GM19328 (cell line): ENCODE measurements around the gene SLC44A3.

Experiments used
- ATAC-seq: cut with Tn5 transposase; IDR thresholded peaks from one replicate; pipeline ENCODE4 v1.9.1; 2021; ENCODE audit warnings: mild to moderate bottlenecking, moderate library complexity; ENCODE audit not compliant: unreplicated experiment

SLC44A3 gene

DNA sequence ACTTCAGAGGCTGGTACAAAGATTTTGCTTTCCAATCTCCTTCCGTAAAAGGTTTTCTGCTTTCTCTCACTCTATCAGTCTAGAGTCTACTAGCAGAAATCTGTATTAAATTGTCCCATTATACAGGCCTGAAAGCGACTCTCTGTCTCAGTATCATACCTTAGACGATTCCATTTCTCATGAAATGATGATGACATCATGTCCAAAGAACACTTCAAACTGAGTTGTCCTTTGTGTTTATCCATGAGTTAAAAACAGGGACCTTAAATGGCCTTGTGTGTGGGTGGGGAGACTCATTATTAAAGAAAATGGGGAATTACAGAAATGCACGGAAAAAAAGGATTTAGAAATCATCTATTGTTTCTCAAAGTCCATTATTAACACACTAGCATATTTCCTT lies 21.0 kb upstream of the SLC44A3 start:
- no peak for ATAC-seq

DNA sequence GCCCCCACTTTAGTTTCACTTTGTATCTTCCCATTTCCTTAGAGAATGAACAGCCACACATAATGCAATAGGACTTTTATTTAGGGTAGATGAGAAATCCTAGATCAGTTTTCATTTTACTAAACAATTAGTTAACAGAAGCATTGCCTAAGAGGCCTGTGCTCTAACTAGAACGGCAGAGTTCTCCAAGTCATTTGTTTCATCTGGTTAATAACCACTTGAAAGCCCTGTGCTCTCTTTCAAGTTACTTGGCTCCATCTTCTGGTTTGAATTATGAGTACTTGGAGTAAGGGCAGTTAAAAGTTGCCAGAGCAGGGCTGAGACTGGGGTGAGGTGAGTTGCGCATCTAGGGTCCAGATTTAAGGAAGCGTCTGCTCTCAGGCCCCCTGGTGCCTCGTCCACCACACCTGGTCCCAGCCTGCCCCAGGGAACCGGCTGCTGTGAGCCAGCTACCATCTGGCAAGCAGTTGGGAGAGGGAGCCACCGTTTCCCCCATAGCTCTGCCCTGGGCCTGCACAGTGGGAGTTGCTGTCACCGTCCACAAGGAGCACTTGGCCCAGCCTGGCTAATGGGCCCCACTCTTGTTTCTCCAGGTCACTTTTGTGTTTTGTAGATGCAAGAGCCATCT lies 18.1 kb upstream of the SLC44A3 start:
- ATAC-seq, result peak; percentile 63

DNA sequence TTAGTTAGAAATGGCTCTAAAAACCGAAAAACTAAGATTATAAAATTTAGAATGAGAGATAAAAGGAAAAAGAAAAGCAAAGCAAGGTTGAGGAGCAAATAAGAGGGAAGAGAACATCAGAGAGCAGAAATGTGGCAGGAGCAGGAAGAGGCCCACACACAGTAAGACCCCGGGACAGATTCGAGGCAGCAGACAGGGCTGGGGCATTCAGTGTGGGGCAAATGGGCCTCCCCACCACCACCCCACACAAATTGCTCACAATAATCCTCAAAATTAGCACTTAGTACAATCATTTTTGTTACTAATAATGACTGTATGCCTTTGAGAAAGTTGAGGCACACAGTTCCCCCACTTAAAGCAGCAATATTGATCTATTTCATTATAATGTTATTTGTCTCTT lies 17.1 kb upstream of the SLC44A3 start:
- ATAC-seq, result no peak

DNA sequence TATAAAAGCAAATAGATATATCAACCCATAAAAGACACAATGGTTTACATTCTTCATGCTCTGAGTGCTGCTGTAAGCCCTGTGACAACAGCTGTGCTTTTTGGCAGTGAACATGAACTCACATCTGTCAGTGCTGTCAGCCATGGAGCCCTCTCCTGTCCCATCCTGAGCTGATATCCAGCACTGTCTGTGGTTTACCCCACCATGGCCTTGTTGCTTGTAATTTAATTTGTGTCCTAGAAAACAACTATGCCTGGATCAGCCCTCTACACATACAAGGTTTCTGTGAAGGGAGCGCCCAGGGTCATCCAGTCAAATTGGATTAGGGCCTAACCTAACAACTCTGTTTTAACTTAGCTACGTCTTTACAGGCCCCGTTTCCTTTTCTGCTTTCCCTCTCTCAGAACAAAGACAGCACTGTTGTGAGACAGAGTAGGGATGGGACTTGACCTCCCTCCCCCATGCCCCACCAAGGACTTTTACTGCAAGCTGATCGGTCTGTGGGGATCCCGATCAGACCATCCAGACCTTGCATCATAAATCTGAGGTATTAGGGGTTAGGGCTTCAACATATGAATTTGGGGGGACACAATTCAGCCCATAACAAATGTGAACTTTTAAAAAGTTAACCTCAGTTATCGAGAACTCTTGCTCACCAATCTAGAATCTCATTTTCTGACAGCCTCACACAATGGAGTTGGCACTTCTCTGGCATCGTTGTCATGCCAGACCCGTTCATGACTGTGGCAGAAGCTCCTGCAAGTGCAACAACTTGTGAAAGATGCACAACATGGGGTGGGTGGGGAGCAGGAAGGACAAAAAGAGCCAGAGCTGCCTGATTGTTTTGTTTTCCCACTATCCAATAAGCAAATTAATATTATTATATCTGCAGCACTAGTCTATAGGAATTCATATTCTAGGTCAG lies 16.4 kb upstream of the SLC44A3 start:
- ATAC-seq, result no peak

DNA sequence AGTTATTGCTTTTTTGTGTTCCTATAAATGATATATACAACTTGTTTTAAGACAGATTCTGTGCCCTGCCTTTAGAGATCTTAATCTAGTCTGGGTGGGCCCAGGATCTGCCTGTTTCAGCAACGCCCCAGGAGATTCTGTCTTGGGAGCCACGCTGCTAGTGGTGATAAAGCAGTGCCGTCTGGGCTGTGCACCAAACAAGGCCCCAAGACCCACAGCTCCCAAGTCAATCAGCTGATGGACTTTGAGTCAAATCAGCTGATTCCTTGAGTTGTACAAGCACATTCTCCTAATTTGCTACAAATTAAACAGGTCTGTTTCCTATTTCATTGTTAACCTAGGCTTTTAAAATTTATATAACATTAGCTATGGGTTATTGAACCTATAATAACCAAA lies 15.7 kb upstream of the SLC44A3 start:
- no peak for ATAC-seq

DNA sequence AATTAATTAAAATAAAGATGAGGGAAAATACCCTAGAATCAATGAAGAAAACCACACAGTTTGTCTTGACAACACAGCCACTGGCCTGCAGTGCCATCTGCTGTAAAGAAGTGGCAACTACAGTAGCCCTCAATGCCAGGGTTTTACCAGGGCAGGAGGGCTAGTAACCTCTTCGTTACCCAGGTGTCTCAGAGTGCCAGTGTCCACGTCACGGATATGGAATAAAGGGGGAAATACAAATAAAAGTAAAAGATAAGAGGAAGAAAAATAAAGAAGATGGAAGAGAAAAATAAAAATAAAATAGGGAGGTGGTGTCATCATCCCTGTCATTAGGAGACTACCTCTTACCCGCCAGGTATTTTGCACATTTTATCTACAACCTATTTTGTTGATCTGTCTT lies 14.2 kb upstream of the SLC44A3 start:
- ATAC-seq, result no peak

DNA sequence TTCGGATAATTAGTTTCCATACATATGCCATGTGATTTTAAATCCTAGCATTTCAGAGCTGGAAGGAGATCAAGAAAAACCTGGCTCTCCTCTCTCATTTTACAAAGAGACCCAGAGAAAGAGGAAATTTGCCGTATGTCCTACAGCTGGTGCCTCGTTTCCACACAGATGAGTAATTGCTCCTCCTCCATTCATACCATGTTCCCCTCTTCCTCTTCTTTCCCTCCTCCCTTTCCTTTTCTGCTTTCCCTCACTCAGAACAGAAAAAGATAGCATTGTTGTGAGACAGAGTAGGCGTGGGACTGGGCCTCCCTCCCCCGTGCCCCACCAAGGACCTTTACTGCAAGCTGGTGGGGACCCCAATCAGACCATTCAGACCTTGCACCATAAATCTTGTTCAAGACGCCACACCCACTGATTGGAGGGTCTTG lies 13.7 kb upstream of the SLC44A3 start:
- ATAC-seq, result no peak

DNA sequence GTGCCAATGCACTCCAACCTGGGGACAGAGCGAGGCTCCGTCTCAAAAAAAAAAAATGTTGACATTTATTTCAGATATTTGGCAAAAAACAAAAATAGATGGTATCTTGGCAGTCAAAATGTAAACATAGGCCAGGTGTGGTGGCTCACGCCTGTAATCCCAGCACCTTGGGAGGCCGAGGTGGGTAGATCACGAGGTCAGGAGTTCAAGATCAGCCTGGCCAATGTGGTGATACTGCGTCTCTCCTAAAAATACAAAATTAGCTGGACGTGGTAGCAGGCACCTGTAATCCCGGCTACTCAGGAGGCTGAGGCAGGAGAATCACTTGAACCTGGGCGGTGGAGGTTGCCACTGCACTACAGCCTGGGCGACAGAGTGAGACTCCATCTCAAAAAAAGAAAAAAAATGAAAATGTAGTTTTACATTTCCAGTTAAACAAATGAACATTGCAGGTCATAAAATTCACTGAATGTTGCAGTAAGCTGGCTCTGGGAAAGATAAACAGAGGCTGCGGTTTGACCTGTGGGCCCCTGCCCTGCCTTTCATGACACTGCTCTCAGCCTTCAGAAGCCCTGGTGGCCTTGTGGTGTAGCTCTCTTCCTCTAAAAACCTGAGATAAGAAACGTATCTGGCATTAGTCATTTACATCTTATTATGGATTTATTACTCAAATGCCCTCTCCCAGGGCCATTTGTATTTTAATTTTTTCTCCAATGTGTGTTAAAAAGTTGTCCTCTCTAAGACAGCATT lies 12.2 kb upstream of the SLC44A3 start:
- ATAC-seq, result no peak

DNA sequence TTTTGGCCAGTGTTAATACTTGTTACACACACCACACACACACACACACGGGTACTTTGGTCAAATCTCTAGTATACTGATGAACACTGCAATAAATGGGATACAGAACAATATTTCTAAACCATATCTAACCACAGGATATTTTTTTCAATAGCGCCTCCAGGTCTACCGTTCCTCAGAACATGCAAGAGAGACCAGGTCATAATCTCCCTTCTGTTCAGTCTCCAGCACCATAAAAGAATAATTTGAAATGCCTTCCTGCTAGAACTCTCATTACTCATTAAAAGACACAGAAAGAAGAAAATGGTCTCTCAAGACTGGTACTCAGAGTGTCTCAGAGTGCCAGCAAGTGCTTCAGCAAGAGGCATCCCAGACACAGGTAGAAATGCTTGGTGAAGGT lies 11.5 kb upstream of the SLC44A3 start:
- no peak for ATAC-seq

DNA sequence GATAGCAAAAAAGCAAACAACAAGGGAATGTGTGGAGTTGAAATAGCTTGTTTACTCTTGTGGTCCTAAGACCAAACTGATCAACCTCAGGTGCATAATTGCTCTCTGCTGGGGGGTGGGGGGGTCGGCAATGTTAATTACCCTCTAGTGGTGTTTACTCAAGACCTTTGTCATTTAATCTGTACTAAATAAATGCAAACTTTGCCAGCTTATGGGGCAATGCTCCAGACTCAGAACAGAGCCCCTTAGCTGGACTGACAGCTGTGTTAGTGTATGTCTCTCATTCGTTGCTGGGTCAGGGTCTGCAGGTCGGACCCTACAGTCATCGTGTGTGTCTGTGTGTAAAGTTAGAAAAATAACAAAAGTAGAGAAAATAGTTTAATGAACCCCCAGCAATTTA lies 7.2 kb upstream of the SLC44A3 start:
- ATAC-seq, result no peak

DNA sequence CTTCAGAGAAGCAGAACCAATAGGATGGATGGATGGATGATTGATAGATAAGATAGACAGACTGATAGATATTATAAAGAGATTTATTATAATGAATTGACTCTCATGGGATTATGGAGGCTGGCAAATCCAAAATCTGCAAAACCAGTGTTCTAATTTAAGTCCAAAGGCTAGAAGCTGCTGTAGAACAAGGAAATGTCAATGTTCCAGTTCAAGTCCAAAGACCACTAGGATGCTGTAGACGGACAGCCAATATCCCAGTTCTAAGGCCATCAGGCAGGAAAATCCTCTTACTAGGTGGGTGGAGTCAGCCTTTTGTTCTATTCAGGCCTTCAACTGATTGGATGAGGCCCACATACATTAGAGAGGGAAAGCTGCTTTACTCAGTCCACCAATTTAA lies 4.1 kb upstream of the SLC44A3 start:
- ATAC-seq, result no peak

DNA sequence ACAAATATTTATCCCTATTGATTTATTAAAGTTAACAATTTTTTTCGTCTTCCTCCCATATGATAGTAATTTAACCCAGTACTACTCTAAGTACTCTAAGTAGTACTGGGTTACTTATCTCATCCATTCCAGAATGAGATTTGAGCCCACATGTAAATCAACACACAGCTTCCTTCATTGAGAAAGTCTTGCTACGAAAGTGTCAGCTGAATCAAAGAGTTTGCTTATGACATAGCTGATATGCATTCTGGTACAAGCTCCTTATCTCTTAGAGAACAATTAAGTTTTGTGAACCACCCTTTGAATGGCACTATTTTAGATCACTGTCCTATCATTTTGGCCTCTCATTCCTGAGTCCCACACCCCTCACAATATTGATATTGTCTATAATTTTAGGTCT lies 2.4 kb upstream of the SLC44A3 start:
- ATAC-seq, result no peak

DNA sequence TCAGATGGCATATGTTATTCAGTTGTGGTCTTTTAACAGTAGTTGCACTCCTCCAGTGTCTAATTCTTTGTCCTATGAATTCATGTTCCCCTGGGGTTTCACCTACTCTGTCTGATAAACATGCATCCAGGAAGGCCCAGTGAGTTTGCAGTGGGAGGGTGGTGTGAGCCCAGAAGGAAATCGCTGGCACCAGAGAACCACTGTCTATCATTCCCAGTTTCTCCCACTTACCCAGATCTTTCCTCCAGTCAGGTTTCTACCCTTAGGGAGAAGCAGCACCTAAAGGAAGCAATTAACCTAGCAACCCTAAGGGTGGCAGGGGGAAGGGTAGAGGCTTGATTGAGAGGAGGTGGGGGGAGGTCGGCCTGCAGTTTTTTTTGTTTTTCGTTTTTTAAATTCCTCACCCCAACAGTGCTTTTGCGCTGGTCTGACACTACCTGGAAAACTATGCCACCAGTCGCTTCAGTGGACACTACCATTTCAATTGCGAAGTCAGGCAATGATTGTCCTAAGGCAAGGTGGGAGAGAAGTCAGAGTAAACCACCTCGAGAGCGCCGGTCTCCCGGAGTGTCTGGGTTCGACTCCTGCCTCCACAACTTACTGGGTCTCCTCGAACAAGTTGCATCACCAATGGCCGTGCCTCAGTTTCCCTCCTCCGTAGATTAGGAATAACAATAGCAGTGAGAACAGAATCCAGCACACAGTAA lies 766 bp upstream of the SLC44A3 start:
- no peak for ATAC-seq

DNA sequence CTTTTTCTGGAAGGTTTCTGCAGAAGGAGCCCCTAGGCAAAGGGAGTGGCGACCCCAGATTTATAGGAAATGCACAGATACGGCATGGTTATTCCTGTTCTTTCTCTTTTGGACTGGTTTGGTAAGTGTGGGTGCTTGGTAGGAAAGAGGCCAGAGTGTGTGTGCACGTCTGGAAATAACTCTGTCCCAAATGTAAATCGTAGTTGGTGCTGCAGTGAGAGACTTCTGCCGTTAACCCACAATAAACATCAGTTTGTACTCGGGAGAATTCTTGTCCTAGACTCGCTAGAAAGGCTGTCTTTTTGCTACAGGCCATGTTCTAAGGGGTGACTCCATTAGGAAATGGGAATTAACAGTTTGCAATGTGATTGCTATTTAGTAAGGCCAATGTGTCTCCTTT lies 779 bp downstream of the SLC44A3 start:
- ATAC-seq, result no peak

DNA sequence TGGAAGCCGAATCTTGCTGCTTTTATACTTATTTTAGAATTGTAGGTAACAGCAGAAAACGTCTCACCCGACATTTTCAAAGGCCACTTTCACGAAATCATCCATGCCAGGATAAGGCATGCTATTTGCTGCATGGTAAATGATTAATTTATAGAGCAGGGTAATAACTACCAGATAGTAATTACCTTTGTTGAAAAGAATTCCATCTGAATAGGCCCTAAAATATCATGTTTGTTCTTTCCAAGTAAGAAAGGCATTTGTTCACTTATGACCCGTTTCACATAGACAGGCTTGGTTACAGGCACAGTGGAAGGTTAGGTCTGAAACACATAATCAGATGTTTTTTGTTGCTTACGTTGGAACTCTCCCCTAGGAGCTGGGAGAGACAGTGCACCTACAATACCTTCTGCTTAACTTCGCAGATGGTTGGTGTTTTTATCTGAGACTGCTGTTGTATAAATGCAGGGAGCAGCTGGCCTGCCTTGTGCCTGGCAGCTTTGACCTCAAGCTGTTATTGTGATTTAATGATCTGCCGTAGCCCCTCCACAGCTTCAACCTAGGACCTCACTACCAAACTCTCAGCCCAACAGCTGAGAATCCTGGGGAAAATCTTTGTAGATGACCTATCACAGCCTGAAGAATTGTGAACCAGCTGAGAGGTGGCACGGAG lies 1.6 kb downstream of the SLC44A3 start:
- ATAC-seq, result no peak

DNA sequence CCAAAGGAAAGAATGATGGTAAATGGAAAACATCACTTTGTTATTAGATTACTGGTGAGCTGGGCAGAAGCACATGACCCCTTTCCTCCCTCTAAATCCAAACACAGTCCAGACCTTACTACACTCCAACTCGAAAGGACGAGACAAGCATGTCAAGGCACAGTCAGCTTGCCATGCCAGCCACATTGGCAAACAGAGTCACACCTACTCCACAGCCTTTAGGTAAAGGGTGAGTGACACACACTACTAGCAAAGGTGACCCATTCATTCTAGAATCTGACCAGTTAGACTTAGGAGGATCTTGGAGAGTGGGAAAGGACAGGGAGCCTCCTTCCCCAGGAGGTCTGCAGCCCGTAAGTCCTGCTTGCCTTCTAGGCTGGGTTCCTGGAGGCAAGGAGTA lies 3.0 kb downstream of the SLC44A3 start:
- ATAC-seq, result no peak

DNA sequence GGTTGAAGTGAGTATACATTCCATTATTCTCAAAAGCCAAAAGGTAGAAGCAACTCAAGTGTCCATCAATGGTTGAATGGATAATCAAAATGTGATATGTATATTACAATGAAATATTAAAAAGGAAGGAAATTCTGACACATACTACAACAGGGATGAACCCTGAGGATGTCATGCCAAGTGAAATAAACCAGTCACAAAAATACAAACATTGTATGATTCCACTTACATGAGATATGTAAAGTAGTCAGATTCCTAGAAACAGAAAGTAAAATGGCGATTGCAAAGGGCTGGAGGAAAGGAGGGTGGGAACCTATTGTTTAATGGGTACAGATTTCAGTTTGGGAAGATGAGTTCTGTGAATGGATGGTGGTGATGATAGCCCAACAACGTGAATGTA lies 5.8 kb downstream of the SLC44A3 start:
- ATAC-seq, result no peak

DNA sequence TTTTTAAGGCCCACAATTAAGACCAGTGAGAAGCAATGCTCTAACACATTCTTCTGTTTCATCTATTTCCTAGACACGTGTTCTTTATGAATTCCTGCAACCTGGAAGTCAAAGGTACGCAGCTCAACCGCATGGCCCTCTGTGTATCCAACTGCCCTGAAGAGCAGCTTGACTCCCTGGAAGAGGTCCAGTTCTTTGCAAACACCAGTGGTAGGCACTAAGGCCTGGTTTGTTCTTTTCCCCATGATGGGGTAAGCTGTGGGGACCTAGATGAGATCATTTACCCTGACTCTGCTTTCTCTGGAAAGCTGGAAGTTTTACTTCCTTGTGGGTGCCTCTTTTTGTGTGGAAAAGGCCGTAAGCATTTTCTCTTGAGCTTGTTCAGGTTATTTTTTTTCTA lies 7.3 kb downstream of the SLC44A3 start:
- ATAC-seq, result no peak

DNA sequence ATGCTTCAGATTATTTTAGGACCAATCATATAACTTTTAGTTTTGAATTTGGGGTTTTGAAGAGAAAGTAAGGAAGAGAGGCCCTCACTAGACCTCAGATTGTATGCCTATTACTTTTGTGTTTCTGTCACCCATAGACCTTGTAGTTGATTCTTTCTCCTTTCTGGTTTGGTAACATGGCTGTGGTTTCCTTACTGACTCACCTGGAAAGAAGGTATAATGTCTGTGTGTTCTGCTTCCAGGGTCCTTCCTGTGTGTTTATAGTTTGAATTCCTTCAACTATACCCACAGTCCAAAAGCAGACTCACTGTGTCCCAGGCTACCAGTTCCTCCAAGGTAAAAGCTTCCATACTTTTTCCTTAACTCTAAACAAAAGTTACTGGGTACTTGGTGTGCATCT lies 8.1 kb downstream of the SLC44A3 start:
- no peak for ATAC-seq

DNA sequence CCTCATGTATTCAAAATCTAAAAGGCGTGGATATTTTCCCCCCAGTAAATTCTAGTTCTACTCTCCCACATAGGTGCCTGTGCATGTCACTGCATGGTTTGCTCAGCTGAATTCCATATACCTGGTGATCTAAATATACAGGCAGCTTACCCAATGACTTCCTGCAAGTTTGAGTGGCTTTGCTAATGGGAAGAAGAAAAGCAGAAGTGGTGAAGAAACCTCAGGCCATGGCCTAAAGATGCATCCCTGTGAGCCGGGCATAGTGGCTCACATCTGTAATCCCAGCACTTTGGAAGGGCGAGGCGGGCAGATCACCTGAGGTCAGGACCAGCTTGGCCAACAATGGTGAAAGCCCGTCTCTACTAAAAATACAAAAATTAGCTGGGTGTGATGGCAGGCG lies 11.5 kb downstream of the SLC44A3 start:
- ATAC-seq, result no peak

DNA sequence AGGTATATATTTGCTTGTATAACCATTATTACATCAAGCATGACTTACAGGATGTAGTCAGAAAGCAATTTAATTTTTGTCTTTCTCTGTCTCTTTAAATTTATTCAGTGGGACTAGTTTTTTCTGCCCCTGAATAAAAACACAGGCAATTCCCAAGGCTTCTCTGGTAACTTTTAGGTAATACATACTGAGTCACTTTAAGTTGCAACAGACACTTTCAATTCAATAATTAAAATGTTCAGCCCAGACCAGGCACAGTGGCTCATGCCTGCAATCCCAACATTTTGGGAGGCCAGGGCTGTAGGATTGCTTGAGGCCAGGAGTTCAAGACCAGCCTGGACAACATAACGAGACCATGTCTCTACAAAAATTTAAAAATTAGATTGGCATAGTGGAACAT lies 12.3 kb downstream of the SLC44A3 start:
- no peak for ATAC-seq
